ENCODE measurements around the gene LMF1.

GRCh38 chr16:918068-918467 is 52.7 kb downstream of the LMF1 start:
- TF ChIP-seq CTCF (conservative IDR thresholded peaks at IDR 0.05; ENCODE audit: low read length) = no peak
- no peak for TF ChIP-seq EZH2phosphoT487 (IDR thresholded peaks at IDR 0.05; ENCODE audit: borderline replicate concordance, low read depth, low read length)

Data from OCI-LY7 (cell line).